Peyer's patch (tissue), 4 donors: ENCODE measurements around the gene ACTMAP.

Experiments
- CTCF ChIP-seq, 6 experiments: fragments of 450-650 bp in 4 of 6; fragments of 200-600 bp in 2 of 6; sonication (generic) in 1 of 6; IDR thresholded peaks; one replicate each; pipeline ENCODE4 v1.5.1; 2017 to 2019; ENCODE audit warnings: antibody characterized with exemption in 6 of 6, mild to moderate bottlenecking in 3 of 6, moderate library complexity in 1 of 6
- POLR2A ChIP-seq, 2 donors: fragments of 450-650 bp; IDR thresholded peaks; one replicate each; pipeline ENCODE4 v1.5.1; 2017; ENCODE audit warnings: antibody characterized with exemption in 2 of 2, mild to moderate bottlenecking in 2 of 2, moderate library complexity in 2 of 2

DNA sequence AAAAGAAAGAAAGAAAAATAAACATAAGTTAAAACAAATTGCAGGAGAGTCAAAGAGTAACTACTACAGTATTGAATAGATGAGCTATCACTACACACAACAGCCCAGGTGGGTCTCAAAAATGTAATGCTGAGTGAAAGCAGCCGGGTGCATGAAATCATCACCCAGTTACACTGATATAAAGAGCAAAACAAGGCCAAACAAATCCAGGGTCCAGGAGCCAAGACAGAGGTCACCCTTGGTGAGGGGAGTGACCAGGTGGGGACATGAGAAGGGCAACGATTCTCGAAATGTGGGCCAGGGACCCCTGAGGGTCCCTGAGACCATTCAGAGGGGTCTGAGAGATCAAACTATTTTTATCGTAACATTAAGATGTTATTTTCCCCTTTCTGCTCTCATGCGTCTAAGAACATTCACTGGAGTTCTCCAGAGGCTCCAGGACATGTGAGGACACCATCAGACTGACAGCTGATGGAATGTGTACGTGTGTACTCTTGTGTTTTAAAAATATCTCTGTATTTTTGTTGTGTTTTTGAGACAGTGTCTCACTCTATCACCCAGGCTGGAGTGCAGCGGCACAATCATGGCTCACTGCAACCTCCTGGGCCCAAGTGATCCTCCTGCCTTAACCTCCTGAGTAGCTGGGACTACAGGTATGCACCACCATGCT, 44.2 kb downstream of the ACTMAP start:
- TF ChIP-seq POLR2A (IDR thresholded peaks at IDR 0.05), result no peak
- no peak for TF ChIP-seq CTCF (IDR thresholded peaks at IDR 0.05)
